HepG2 (cell line): ENCODE data around the gene AP3B2. TPM values are rescaled to one million over a fixed set of nuclear protein-coding genes. Genes with fewer than 3 reads are reported as not detected.

Experiments used
- CHD4 ChIP-seq: fragments of 200-600 bp; sonication (generic); IDR thresholded peaks from 2 replicates; pipeline ENCODE4 v1.7.0; 2017; ENCODE audit warnings: mild to moderate bottlenecking, low read length, borderline replicate concordance
- CREBL2 ChIP-seq: sonication (generic); formaldehyde crosslinking; IDR thresholded peaks from 2 replicates; pipeline ENCODE4 v1.8.1; 2023; ENCODE audit warnings: missing genetic modification reagents, mild to moderate bottlenecking, borderline replicate concordance
- JUN ChIP-seq: sonication (generic); formaldehyde crosslinking; IDR thresholded peaks from 2 replicates; pipeline ENCODE4 v1.4.0; 2020; ENCODE audit warnings: mild to moderate bottlenecking, missing genetic modification reagents
- TIGD3 ChIP-seq: sonication (generic); formaldehyde crosslinking; IDR thresholded peaks from 2 replicates; pipeline ENCODE4 v1.5.1; 2020; ENCODE audit warnings: mild to moderate bottlenecking, missing genetic modification reagents, borderline replicate concordance
- TRAFD1 ChIP-seq: sonication (generic); formaldehyde crosslinking; IDR thresholded peaks from 2 replicates; pipeline ENCODE4 v1.5.1; 2020; ENCODE audit warnings: missing genetic modification reagents, mild to moderate bottlenecking, borderline replicate concordance
- ZBTB26 ChIP-seq: IDR thresholded peaks from 2 replicates; pipeline ENCODE4 v1.6.1; 2016; ENCODE audit warnings: missing compliant biosample characterization, missing genetic modification reagents, borderline replicate concordance
- ZNF329 ChIP-seq: sonication (generic); formaldehyde crosslinking; IDR thresholded peaks from 2 replicates; pipeline ENCODE4 v1.9.0; 2021; ENCODE audit warnings: low read depth, mild to moderate bottlenecking, missing genetic modification reagents
- ZNF337 ChIP-seq: sonication (generic); formaldehyde crosslinking; IDR thresholded peaks from 2 replicates; pipeline ENCODE4 v1.5.1; 2020; ENCODE audit warnings: missing genetic modification reagents, low read depth, mild to moderate bottlenecking, borderline replicate concordance
- ZNF362 ChIP-seq: sonication (generic); formaldehyde crosslinking; IDR thresholded peaks from 2 replicates; pipeline ENCODE4 v1.4.0; 2020; ENCODE audit warnings: missing genetic modification reagents, mild to moderate bottlenecking, borderline replicate concordance
- ZNF367 ChIP-seq: sonication (generic); formaldehyde crosslinking; IDR thresholded peaks from 2 replicates; pipeline ENCODE4 v1.4.0; 2020; ENCODE audit warnings: missing genetic modification reagents, borderline replicate concordance
- ZNF512 ChIP-seq: sonication (generic); formaldehyde crosslinking; IDR thresholded peaks from 2 replicates; pipeline ENCODE4 v1.4.0; 2020; ENCODE audit warnings: mild to moderate bottlenecking, missing genetic modification reagents
- ZNF597 ChIP-seq: sonication (generic); formaldehyde crosslinking; IDR thresholded peaks from 2 replicates; pipeline ENCODE4 v1.5.0; 2020; ENCODE audit warnings: missing genetic modification reagents
- ZNF678 ChIP-seq: sonication (generic); formaldehyde crosslinking; IDR thresholded peaks from 2 replicates; pipeline ENCODE4 v1.4.0; 2020; ENCODE audit warnings: mild to moderate bottlenecking, missing genetic modification reagents
- ZNF703 ChIP-seq: sonication (generic); formaldehyde crosslinking; IDR thresholded peaks from 2 replicates; pipeline ENCODE4 v1.5.1; 2020; ENCODE audit warnings: missing genetic modification reagents, mild to moderate bottlenecking, moderate library complexity, borderline replicate concordance
- ZNF724P ChIP-seq: sonication (generic); formaldehyde crosslinking; IDR thresholded peaks from 2 replicates; pipeline ENCODE4 v1.8.0; 2022; ENCODE audit warnings: missing genetic modification reagents, borderline replicate concordance
- ZNF773 ChIP-seq: sonication (generic); formaldehyde crosslinking; IDR thresholded peaks from 2 replicates; pipeline ENCODE4 v1.4.0; 2020; ENCODE audit warnings: missing genetic modification reagents, borderline replicate concordance
- ZXDC ChIP-seq: sonication (generic); formaldehyde crosslinking; IDR thresholded peaks from 2 replicates; pipeline ENCODE4 v1.5.0; 2020; ENCODE audit warnings: mild to moderate bottlenecking, missing genetic modification reagents
- polyA plus RNA-seq, 8 experiments: library from polyadenylated mRNA; depleted of rRNA in 3 of 8; stranded (reverse) in 7 of 8; unstranded in 1 of 8; fragments of >200 nt; fragmentation: Illumina TruSeq in 4 of 8; extraction: Trizol in 4 of 8; gene quantifications; 2 replicates each; pipeline versions ENCODE4 v1.2.1 to v1.2.3, GENCODE V29; 2011 to 2016; ENCODE audit warnings: low read depth in 4 of 8, missing spikeins in 1 of 8, mixed read lengths in 1 of 8; ENCODE audit not compliant: insufficient read depth in 1 of 8
- total RNA-seq, 5 experiments: library from RNA; depleted of rRNA; stranded (reverse); fragments of >200 nt; fragmentation: Illumina TruSeq; extraction: Trizol; gene quantifications; 2 replicates each; pipeline ENCODE4 v1.2.3, GENCODE V29; 2016; ENCODE audit warnings: low read depth in 1 of 5

AP3B2 gene
- total and polyA plus RNA-seq, 2 of the 13 experiments (the other 11 are each of a cell fraction or from before 2014, with no cell fraction given) = not detected

GRCh38 chr15:82663186-82663600, 46.5 kb downstream of the AP3B2 start (continued):
- TF ChIP-seq CHD4 (no peak), TIGD3 (CRISPR knock-in tag) (no peak), ZNF773 (CRISPR knock-in tag) (no peak), ZNF337 (CRISPR knock-in tag) (no peak), JUN (CRISPR knock-in tag) (no peak), ZBTB26 (CRISPR knock-in tag) (peak; percentile 89), ZNF367 (CRISPR knock-in tag) (peak; percentile 56; the same call in 1 of the 2 replicates), TRAFD1 (CRISPR knock-in tag) (no peak), CREBL2 (CRISPR knock-in tag) (0 out of 2 replicates have a peak, but pooled peaks have one; percentile 45), ZNF678 (CRISPR knock-in tag) (no peak), ZNF329 (CRISPR knock-in tag) (peak; percentile 38; the same call in 1 of the 2 replicates), ZNF597 (CRISPR knock-in tag) (no peak), ZNF512 (no peak), ZNF703 (CRISPR knock-in tag) (no peak), ZNF724P (no peak), ZNF362 (CRISPR knock-in tag) (no peak), ZXDC (CRISPR knock-in tag) (peak; percentile 57; the same call in 1 of the 2 replicates)
